Activated CD8-positive, alpha-beta memory T cell treated with anti-CD3 and anti-CD28 coated beads, Interleukin-2, amount 50 U/mL, for 4 hours (primary cell): ENCODE measurements around the gene TMEM207.

Experiments
- DNase-seq: peaks from one replicate; pipeline ENCODE4 v3.0.0-alpha.2; 2020

TMEM207 gene

DNA sequence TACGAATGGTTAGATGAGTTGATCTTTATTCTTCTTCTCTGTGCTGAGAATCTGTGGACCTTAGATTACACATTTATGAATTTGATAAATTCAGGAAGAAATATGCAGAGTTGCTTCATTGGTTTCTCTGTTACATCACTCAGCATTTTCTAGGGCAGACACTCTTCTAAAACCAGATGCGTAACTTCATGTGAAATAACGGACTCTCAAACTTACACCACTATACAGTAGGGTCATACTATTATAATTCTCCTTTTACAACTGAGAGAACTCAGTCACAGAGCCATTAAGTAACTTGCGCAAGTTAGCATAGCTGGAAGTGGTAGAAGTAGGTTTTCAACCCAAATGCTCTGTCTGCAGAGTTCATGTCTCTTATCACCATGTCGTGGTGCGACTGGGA, 5.7 kb downstream of the TMEM207 start:
- no peak for DNase-seq

DNA sequence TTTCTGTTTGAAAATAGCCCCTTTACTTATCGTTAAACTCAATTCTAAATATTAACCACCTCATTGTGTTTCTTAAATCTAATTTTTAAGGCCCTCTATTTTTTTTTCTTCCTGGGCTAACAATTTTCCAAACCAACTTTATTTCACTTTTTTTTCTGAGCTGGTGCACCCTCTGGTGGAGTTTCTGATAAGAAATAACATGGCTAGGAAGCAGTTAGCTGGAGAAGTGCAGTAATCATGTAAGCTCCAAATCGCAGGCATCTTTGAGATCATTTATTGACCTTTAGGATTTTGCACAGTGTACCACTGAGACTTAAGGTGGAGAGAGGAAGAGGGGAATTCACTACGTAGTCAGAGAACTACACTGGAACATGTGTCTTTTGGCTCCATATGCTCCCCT, 6.4 kb downstream of the TMEM207 start:
- no peak for DNase-seq

DNA sequence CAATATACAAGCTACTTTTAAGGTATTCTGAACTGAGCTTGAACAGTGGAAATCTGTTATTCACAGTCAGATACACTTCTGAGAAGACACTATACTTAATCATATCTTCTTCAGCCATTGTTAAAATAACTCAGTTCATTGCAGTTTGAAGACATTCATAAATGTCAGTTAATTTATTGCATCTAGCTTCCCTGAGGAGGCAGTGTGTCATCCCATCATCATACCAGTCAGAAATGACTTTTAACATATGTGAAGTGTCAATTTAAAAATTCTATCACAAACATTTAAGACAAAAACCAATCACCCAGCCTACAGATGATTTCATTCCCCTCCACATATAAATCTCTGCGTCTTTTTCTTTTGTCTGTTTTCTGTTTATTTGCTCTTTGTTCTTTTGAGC, 7.5 kb downstream of the TMEM207 start:
- no peak for DNase-seq

DNA sequence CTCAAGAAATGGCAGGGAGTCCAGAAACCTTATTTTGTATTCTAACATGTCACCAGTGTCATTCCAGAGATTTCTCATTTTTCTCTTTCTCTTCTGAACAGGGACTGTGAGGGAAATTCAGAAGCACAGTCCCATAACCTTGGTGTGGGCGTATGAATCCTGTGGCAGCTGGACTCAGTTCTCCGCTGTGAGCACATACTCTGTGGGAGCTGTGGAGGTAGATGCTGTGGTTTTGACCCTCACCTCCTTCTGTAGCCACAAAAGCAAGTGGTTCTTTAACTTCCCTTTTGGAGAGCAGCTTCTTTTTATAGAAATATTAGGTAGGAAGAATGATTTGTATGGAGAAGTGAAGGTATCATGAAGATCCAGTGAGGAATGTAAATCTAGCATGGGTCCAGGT, 13.4 kb downstream of the TMEM207 start:
- no peak for DNase-seq

DNA sequence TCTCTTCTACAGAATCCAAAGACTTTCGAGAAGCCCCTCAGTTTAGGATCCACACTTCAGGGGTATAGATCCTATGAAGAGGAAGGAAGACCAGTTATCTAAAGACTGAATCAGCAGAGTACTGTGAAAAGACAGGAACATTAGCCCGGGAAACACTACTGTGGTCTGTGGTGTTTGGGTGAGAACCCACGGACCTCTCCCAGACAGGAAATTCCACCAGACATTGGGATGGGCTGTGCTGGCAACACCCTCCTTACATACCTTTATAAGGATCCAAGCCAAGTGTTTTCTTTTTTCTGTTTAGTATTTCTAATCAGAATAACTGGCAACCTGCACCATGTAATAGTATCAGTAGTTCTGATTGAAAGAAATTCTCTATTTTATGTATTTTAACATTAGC, 14.1 kb downstream of the TMEM207 start:
- DNase-seq, result no peak

DNA sequence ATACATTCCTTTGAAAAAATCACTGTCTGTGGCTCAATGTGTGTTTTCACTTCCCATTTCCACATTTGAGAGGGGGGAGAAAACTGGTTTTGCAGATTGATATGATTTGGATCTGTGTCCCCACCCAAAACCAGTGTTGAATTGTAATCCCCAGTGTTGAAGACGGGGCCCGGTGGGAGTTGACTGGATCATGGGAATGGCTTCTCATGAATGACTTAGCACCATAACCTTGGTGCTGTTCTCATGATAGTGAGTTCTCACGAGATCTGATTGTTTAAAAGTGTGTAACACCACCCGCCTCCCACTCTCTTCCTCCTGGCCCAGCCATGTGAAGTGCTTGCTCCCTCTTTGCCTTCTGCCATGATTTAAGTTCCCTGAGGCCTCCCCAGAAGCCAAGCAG, 16.1 kb downstream of the TMEM207 start:
- DNase-seq, result no peak

DNA sequence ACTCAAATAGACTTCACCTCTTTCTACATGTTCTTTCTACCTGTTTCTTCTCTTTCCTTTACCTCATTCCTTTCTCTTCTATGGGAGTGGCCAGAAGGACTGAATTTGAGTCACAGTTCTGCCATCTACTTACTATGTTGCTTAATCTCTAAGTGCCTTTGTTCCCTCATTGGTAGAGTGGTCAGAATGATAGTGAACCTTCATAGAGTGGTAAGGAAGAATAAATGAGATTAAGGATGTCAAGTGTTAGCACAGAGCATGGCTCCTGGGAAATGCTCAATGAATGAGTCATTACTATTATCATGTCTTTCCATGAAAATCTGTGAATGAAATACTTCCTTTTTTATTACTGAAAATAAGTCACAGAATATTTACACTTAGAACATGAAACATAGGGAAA, 17.5 kb downstream of the TMEM207 start:
- DNase-seq, result no peak

DNA sequence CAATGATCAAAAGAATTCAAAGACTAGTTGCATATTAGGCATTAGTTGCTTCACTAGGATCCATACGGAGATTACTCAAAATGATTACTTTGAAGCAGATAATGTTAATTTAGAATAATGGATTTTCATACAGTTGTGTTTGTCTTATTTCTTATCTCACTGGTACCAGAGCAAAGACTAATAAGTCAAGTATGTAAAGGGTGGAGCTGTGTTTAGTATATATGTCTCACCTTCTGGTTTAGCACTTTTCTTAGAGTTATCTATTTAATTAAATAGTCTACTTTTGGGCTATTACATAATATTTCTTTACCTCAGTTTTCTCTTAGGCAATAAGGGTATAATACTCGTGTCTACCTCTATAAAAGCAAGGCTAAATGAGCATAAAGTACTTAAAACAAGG, 18.8 kb downstream of the TMEM207 start:
- DNase-seq, result no peak

DNA sequence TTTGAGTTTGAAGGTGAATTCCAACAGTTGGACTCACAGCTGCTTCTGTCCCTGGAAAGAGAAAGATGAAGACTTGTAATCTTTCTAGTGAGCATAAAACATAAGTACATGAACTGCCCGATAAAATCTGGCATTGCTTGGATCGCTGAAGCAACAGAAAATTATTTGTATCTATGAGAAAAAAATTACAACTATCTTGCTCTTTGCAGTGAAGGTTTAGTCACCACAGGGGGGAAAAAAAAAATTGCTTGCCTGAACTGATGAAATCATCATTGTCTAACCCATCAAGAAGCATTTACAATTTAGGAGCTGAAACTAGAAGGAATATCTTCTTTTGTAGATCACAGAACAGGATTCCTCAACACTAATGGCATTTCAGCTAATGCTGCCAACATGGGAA, 20.0 kb downstream of the TMEM207 start:
- no peak for DNase-seq

DNA sequence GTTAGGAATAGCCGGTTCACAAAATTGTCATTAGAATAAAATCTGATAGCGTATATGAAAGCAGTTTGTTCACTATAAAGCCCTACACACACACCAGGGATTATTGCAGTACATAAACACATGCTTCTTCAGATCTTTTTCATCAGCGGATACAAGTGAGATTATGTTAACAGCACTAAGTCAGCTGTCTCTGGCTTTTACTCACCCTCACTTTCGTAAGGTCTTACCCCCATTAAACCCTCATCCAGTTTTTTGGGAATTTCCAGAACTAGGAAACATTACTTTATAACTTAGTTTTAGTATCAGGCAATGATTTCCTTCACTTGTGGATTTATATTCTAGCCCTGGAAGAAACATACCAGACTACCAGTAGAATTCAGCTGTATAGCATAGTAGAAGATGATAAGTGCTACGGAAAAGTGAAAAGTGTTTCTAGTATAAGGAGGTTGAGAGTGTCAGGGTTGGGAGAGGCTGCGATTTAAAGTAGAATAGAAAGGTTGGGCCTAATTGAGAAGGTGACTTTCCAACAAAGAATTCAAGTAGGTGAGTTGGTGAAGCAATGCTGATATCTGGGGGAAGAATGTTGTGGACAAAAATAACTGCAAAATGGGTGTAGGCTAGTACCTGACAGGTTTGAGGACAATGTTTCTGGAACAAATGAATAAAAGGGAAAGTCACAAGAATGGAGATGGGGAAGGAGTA, 22.7 kb downstream of the TMEM207 start:
- DNase-seq, result no peak

DNA sequence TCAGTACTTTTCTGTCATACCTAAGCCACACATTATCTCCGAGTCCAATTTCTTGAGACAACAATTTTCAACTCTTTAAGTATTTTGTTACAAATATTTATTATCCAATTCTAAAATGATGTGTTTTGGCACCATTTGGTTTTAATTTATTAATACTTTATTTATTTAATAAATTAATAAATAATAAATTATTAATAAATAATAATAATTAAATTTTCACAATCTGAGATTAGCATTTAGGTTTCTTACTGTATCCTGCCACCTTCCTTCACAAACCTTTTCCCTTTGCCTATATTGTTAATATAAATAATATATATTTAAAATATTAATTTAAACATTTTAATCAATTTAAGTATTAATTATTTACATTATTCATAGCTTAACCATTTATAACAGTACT, 23.9 kb downstream of the TMEM207 start:
- no peak for DNase-seq

DNA sequence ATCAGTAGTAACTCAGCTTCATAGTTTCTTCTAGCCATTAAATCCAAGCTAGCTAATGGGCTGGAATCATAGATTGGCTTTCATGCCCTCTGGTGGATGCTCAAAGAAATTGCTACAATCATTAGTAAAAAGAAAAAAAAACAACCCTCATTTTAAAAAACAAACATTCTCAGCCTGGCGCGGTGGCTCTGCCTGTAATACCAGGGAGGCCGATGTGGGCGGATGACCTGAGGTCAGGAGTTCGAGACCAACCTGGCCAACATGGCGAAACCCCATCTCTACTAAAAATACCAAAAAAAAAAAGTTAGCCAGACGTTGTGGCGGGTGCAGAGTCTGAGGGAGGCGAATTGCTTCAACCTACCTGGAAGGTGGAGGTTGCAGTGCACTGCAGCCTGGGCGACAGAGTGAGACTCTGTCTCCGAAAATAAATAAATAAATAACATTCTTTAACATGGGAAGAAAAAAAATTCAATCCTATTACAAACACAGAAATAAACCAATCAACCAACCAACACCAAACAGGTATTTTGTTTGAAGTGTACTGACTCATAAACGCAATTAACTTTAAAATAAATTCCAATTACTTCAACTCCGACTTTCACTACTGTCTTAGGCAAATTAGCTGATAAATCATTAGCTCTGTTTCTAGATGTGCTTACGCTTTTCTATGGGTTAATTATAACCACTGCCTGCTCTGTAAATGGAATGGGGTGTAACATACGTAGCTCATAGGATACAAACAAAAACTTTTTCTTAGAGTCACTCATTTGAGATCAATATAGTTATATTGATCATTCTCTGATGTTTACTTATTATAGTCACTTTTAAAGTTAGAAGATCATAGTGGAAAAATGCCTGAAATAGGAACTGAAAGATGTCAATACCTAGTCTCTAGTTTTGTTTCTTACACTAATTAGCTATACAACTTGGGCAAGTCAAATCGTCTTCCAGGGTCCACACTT, 24.9 kb downstream of the TMEM207 start:
- DNase-seq, result no peak

DNA sequence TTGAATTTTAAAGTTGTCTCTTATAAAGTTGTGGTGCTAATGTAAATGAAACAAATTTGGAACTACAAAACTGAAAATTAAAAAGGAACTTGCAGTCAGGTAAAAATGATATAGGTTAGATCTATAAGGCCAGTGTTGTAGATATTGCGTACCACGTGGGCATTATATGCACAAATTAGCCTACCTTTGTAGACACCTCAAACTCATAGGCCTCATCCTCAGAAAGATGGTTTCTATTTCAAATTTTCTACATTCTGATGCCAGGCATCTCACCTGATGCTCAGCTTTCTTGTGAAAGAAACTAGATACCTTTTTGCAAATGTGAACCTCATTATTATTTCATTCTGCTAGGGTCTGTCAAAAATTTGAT, 25.6 kb downstream of the TMEM207 start:
- DNase-seq, result no peak

DNA sequence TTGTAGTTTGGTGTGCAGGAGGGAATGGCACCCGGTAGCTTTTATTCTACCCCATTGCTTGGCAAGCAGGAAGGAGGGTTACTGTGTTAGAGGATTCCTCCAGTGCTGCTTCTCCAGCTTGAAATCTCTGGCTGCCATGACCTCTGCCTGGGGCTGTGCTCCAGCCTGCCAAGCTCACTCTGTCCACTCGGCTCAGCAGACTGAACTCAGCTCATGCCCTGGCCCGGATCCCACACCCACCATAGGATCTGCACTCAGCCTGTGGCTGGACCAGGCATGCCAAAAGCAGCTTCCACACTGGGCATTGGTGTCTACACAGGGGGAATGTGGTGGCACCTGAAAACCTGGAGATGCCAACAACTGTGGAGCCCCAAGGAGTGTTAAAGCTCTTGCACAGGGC, 35.4 kb downstream of the TMEM207 start:
- no peak for DNase-seq

DNA sequence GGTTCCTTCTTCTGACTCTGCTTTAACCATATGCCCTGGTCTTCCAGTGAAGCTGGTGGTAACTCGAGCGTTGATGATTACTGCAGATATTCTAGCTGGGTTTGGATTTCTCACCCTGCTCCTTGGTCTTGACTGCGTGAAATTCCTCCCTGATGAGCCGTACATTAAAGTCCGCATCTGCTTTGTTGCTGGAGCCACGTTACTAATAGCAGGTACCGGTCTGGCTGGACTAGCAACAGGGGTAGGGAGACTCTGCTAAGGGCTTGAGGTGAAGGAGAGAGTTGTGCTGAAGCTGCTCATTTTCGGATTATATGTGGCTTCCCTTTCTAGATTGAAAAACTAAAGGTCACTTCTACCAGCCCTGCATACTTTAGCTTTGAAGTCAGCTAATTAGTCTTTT, 45.0 kb downstream of the TMEM207 start:
- DNase-seq, result no peak

DNA sequence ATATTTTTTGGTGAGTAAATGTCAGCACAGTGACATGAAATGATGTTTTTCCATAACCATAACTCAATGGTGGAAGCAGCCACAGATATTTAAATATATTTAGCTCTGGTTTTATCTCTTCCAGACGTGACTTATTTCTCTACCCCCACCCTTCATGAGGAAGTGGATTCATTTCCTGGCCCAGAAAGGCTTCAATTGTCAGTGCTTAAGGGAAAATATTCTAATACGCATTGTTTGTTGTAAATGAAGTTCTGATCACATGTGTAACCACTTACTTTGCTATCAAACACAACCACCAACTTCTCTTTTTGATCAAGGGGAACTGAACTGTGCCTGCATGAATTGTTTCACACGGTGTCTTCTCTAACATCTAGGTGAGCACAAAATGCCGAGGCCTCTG, 47.7 kb downstream of the TMEM207 start:
- no peak for DNase-seq

DNA sequence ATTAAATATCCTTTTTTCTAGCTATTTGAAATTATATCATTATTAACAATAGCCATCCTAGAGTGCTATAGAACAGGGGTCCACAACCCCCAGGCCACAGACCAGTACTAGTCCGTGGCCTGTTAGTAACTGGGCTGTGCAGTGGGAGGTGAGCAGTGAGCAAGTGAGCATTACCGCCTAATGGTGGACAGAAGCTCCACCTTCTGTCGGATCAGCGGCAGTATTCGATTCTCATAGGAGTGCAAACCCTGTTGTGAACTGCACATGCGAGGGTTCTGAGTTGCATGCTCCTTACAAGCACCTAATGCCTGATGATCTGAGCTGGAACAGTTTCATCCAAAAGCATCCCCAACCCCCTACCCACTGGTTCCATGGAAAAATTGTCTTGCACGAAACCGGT, 50.0 kb downstream of the TMEM207 start:
- no peak for DNase-seq

DNA sequence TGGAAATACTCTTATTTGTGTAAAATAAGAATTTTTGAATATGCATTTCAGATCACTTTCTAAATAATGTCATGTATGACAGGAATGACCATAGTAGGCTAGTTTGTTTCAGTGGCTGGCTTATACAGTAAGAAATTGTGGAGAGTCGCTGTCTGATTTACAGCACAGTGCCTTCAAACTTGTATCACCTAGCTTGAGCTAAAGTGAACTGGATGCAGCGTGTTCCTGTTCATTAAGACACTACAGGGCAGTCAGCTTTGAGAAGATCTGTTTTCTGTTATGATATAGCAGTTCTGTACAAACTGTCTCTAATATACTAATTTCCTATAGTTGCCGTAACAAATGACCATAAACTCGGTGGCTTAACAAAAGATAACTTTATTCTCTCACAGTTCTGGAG, 51.8 kb downstream of the TMEM207 start:
- DNase-seq, result no peak

DNA sequence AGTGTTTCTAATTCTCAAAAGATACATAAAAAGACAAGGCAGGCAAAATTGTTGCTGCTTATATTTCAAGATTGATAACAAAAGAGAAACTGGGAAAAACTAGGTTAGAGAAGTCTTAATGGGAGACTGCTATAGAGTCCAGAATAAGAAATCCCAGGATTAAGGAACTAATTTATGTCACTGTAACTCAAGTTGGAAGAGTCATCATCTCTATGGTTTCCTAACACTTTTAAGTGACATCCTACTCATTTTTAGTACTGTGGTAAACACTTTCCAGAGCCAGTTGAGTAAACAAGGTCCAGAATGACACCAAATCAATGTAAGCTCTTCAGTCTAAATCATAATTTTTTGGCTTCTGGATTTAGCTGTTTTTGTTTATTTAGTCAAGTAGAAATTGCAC, 53.7 kb downstream of the TMEM207 start:
- DNase-seq, result no peak

DNA sequence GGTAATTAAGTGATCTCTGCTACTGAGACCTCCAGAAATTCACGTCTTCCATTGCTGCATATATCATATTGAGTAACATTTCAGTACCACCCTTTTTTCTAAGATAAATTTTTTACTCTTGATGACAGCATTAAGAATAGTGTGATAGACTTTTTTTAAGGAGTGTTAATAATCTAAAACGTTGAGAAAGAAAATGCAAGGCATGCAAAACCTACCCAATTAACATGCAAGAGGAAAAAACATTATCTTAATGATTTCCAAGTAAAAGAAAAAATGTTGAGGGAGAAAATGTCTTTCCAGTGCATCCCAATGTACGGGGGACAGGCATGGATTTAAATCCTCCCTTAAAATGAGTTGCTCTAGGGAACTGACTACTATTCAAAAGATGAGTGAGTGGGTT, 61.0 kb downstream of the TMEM207 start:
- no peak for DNase-seq

DNA sequence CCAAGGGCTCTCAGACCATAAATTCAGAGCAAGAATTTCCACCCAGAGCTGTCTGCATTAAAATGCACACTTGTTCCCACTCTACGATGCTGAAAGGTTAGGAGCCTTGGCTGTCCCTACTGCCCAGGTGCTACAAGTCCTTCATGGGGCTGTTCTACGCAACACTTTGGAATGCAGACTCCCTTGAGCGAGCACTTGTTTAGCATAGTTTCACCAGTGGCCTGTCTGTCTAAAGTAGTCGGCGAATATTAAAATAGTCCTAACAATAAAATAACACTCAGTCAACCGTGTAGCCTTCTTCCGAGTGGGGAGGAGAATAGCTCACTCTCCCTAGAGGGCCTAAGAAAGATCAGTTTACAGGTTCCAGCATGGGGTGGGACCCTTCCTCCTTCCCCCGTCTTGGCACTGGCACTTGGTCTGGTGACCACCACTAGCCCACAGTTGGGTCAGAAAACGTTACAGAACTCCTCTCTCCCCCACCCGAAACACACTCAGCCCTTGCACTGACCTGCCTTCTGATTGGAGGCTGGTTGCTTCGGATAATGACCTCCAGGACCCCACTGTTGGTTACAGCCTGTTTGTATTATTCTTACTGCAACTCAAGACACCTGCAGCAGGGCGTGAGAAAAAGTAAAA, 62.0 kb downstream of the TMEM207 start, which contains the start of gene CLDN16:
Gene CLDN16, plus strand, starts transcription at position 586 of the 636 bp plus-strand sequence. CDS start 167 bp downstream, outside the sequence.
- no peak for DNase-seq

DNA sequence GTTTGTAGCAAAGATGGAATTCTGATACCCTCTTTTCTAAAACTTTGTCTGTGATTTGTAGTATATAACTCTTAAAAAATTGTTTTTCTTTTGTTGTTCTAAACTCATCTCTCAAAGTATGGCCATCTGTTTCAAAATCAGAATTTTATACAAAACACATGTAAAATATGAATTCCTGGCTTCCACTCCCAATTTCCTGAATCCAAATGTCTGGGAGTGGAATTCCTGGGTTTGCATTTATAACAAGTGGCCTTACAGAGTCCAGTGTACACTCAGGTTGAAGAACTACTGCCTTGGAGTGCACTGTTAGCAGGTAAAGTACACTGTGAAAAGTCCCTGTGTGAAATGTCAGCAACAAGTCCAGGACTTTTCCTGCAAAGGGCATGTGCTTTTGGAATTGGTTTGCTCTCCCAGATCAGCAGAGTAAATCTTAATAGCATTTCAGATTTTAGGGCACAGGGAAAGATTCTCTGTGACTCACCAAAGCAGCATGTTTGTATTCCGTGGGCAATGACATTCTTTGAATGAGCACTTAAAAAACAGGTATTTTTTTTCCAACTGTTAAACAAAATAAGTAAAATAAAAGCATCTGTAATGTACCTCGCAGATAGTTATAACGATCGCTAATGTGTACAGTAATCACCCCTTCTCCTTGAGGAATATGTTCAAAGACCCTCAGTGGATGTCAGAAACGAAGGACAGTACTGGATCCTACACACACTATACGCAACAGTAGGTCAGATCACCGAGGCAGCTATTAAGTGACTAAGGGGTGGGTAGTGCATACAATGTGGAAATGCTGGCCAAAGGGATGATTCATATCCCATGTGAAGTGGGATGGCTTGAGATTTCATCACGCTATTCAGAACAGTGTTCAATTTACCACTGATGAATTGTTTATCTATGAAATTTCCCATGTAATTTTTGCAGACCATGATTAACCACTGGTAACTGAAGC, 63.7 kb downstream of the TMEM207 start:
- no peak for DNase-seq

DNA sequence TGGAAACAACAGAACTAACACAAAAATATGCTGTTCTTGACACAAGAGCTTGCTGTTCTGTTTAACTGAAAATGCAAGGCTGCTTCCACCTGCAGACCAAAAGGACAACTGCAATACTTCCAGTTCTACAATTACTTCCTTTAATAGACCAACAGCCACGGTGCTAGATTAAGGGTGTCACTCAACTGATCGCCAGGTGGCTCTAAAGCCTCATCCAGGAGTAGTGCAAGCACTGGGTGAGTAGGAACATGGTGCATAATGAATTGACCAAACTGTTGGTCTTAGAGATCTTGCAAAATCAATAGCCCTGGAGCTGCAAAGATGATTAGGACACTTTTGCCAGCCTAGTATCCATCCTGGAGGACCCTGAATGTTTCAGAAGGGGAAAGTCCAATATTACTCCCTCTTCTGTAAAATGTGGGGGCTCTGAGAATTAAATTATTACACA, 65.4 kb downstream of the TMEM207 start:
- DNase-seq, result no peak
